ENCODE measurements around the gene IL5.
"Not testable (repeated sequence)": the region's sequence is repeated elsewhere in the genome, so short reads cannot be mapped to it uniquely, and the experiment has no call there.

DNA sequence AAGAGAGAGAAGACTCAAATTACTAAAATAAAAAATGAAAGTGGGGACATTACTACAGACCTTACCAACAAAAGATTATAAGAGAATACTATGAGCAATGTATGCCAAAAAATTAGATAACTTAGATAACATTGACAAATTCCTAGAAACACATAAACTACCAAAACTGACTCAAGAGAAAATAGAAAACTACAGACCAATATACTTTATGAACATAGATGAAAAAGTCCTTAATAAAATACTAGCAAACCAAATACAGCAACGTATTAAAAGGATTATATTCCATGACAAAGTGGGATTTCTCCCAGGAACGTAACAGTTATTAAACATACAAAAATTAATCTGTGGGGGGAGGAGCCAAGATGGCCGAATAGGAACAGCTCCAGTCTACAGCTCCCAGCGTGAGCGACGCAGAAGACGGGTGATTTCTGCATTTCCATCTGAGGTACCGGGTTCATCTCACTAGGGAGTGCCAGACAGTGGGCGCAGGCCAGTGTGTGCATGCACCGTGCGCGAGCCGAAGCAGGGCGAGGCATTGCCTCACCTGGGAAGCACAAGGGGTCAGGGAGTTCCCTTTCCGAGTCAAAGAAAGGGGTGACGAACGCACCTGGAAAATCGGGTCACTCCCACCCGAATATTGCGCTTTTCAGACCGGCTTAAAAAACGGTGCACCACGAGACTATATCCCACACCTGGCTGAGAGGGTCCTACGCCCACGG, 29.5 kb downstream of the IL5 start:
- TF ChIP-seq CTCF, POLR2A (IDR thresholded peaks at IDR 0.05): not testable (repeated sequence)
